GM12864 (cell line): ENCODE measurements around the gene PRR15.

Source experiments
- DNase-seq: peaks from one replicate; pipeline ENCODE4 v3.0.0-alpha.2; 2011; ENCODE audit warnings: low read depth
- H3K4me3 ChIP-seq: 2 replicates; pipeline ENCODE4 v1.5.1; 2011; ENCODE audit warnings: mild to moderate bottlenecking, low read depth, low read length, control low read depth
- TF ChIP-seq, protein P1 (sequence below): IDR thresholded peaks from 2 replicates; pipeline ENCODE4 v1.5.1; 2011; ENCODE audit warnings: low read depth, mild to moderate bottlenecking, moderate library complexity, low read length, control low read depth, inconsistent platforms; ENCODE audit errors: missing control alignments

The PRR15 gene

DNA sequence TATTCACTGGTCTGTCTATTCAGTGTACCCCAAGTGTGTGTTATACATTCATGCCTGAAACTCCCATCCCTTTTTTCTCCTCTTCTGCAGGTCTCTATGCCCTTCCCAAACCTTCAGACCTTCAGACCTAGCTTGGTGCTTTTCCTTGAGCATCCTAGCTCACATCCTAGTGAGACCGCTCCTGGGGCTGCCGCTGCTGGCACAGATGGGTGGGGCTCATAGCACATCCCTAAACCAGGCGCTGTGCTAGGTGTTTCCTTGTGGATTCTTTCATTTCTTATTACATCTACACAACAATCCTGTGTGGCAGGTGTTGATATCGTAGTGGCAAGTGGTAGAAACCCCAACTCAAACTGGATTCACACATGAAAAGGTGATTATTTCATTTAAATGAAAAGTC, 43.2 kb downstream of the PRR15 start:
- no peak for DNase-seq
- H3K4me3 ChIP-seq = no peak overlapping the region
- TF ChIP-seq, protein P1, sequence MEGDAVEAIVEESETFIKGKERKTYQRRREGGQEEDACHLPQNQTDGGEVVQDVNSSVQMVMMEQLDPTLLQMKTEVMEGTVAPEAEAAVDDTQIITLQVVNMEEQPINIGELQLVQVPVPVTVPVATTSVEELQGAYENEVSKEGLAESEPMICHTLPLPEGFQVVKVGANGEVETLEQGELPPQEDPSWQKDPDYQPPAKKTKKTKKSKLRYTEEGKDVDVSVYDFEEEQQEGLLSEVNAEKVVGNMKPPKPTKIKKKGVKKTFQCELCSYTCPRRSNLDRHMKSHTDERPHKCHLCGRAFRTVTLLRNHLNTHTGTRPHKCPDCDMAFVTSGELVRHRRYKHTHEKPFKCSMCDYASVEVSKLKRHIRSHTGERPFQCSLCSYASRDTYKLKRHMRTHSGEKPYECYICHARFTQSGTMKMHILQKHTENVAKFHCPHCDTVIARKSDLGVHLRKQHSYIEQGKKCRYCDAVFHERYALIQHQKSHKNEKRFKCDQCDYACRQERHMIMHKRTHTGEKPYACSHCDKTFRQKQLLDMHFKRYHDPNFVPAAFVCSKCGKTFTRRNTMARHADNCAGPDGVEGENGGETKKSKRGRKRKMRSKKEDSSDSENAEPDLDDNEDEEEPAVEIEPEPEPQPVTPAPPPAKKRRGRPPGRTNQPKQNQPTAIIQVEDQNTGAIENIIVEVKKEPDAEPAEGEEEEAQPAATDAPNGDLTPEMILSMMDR = no peak

DNA sequence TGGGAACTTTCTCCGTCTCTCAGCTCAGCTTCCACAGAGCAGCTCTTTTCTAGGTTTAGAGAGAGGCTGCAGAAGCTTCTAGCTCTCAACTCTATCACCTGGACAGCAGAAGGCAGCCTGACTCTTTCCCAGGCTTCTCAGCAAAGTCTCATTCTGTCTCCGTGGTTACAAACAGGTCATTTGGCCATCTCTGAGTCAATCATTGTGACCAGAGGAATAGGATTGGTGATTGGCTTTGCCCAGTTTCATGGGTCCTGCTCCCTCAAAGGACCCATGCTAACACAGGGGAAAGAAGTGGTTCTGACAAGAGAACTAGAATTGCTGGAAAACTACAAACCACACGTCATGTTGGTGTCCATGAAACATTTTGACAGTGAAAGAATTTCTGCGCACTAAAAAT, 43.6 kb downstream of the PRR15 start:
- DNase-seq = no peak
- no peak overlapping the region for H3K4me3 ChIP-seq
- TF ChIP-seq, protein P1 = no peak

- H3K4me3 ChIP-seq = no peak overlapping the region
- TF ChIP-seq, protein P1 = no peak
- no peak for DNase-seq
Observed at GRCh38 chr7:29607889-29608288, 44.3 kb downstream of the PRR15 start.

GRCh38 chr7:29609162-29610037, 45.8 kb downstream of the PRR15 start:
- no peak overlapping the region for H3K4me3 ChIP-seq
- TF ChIP-seq, protein P1 = peak; percentile 84
- DNase-seq = no peak

- DNase-seq = no peak
Observed at GRCh38 chr7:29610086-29610485, 46.5 kb downstream of the PRR15 start.

GRCh38 chr7:29611941-29612544, 48.4 kb downstream of the PRR15 start:
- no peak for DNase-seq
- TF ChIP-seq, protein P1 = no peak
- H3K4me3 ChIP-seq = no peak overlapping the region

More at GRCh38 chr7:29610086-29610485, 46.5 kb downstream of the PRR15 start:
- no peak overlapping the region for H3K4me3 ChIP-seq
- TF ChIP-seq, protein P1 = no peak

GRCh38 chr7:29612596-29612995, 49.0 kb downstream of the PRR15 start:
- DNase-seq = no peak
- no peak overlapping the region for H3K4me3 ChIP-seq
- TF ChIP-seq, protein P1 = no peak
